HuH-7 (cell line): ENCODE measurements around the gene MPZL1.
A peak's percentile ranks its signal among the peaks of the same experiment; 100 is the strongest.
"Not testable (repeated sequence)": the region's sequence is repeated elsewhere in the genome, so short reads cannot be mapped to it uniquely, and the experiment has no call there.

Experiments
- DNase-seq: peaks from one replicate; pipeline ENCODE4 v3.0.0; 2011; ENCODE audit warnings: low spot score

MPZL1 gene

DNA sequence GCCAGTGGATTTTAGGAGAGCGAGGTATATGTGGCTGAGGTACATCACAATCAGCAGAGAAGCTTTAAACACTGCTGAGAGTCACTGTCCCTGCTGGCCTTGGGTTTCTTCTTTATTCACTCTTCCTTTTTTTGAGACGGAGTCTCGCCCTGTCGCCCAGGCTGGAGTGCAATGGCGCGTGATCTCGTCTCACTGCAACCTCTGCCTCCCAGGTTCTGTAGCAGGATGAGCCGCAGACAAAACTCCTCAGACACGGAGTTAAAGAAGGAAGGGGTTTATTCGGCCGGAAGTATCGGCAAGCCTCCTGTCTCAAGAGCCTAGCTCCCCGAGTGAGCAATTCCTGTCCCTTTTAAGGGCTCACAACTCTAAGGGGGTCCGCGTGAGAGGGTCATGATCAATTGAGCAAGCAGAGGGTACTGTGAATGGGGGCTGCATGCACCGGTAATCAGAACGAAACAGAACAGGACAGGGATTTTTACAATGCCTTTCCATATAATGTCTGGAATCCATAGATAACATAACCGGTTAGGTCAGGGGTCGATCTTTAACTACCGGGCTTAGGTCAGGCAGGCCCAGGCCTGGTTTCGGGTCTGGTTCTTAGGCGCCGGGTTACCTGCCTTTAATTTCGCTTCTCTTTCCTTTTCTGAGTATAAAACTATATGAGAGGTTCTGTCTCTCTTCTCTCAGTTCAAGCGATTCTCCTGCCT is 1.9 kb upstream of the MPZL1 start:
- not testable (repeated sequence) for DNase-seq

DNA sequence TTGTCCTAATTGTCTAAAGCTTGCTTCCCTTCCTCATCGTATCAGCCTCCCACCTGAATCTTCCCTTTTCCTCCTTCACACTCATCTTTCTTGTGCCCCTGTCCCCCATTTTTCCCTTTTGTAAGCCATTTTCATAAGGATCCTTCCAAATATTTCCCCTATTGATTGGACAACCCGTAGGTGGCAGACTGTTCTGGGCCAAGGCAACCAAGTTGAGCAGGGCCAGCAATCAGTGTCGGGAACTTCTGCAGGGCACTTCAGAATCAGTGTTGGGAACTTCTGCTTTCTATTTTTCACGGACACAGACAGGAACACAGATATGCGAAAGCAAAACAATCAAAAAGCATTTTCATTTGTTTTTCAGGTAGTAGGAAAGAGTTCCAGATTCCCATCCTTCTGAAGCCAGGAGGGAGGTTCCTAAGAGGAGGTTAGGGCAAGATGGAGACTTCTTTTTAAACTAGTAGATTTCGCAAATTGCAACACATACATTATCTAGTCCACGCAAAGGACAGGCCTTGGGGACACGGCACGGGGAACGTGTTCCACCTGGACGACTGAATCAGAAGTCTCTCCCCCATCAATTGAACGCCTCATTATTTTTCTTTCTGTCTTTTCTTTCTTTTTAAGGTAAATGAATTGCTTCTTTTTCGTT is 691 bp upstream of the MPZL1 start:
- DNase-seq: peak; percentile 36

DNA sequence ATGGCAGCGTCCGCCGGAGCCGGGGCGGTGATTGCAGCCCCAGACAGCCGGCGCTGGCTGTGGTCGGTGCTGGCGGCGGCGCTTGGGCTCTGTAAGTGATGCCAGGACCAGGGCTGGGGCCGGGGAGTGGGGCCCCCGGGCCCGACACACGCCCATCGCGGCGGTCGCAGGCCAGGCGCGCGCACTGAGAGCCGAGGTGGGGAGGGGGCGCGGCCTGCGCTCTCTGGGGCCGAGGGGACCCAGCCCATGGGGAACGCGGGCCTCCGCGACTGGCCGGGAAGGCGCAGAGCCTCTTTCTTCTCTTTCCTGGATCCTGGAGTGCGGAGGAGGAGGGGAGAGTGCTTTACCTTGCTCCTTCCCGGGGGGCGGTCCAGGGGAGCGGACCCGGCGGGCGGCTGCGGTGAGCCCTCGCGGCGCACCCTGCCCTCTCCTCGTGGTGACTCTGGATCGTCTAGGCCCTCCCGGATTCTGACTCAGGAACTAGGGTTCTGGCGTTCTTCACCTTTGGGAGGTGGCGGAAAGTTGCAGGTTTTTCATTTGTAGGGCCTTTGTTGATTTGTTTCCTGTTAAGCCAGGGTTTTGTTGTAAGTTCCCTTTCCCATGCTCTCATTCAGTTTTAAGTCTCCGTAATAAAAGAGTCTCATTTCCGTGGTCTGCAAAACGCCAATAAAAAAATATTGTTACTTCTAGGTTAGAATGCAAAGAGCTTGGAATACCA is 529 bp downstream of the MPZL1 start:
- DNase-seq: peak; percentile 30

DNA sequence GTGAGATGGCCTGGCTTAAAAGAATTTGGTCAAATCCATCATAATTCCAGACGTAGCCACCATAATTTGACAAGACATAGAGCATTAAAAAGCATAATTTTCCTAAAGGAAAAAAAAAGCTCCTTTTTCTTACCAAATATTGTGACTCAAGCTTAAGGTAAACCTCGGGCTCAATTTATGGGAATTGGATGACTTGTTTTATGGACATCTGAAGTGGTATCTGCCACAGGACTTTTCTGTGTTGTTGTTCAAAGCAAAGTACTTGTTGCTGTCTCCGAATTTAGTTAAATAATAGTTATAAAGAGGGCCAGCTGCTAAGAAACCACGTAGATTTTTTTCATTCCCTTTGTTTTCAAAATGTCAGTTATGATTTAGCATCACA is 1.1 kb downstream of the MPZL1 start:
- DNase-seq: no peak

DNA sequence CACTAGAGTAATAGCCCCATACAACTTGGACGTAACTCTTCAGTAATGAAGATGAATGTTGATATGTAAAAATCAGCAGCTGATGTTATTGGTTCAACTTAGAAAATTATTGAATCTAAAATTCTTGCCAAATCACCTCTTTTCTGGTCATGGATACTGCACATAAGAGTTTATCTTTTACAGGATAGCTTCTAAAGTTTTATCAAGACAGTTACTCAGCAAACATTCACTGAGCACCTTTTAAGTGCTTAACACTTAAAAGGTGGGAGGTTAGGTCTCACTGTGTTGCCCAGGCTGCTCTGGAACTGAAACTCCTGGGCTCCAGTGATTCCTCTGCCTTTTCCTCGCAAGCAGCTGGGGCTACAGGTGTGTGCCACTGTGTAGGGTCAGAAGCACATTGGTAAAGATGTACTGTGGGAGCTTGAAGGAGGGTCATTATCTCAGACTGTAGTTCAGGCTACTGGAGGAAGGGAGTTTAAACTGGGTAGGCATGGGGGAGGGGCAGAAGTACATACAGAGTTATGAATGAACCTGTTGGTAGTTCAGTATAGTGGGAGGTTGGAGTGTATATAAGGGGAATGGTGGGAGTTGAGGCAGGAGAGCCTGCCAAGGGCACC is 2.0 kb downstream of the MPZL1 start:
- no peak for DNase-seq

DNA sequence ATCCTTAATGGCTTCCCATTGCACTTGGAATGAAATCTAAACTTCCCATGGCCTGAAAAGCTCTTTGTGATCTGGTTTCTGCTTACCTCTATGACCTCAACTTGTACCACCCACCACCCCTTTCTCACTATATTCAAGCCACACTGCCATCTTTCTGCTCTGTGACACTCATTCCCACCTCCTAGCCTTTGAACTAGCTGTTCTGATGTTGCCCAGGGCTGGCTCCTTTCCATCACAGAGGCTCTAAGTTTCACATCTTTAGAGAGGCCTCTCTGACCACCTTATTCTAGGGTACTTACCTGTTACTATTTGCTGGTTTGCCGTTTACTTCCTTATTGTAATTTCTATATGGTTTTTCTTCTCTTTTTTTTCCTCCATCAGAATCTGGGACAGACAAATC is 4.2 kb downstream of the MPZL1 start:
- no peak for DNase-seq

DNA sequence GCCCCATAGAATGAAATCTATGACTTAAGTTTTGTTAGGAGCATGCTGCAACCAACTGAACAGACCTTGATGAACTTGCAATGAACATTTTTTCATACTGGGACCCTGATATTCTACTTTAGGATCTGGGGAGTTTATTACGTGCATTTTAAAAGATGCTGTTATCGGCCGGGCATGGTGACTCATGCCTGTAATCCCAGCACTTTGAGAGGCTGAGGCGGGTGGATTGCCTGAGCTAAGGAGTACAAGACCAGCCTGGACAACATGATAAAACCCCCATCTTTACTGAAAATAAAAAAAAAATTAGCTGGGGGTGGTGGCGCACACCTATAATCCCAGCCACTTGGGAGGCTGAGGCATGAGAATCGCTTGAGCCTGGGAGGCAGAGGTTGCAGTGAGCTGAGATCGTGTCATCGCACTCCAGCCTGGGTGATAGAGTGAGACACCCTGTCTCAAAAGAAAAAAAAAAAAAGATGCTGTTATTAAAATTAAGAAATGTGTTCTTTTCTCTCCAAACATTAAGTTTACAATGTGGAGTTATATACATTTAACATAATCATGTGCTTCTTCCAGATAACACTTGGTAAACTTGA is 7.1 kb downstream of the MPZL1 start:
- no peak for DNase-seq

DNA sequence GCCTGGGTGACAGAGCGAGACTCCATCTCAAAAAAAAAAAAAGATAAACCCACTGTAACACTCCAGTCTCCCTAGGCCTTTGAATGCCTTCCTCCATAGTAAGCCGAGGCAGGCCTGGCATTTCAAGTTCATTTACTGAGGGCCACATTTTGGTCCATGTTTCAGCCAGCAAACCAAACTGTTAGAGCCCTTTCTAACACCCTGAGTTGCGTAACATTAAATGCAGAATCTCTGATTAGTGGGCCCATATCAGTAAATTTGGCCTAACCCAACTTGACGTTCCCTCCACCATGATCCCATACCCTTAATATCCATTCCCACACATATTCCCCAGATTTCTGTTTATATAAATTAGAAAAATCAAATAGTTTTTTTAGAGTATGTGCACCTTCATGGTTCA is 12.4 kb downstream of the MPZL1 start:
- DNase-seq: no peak

DNA sequence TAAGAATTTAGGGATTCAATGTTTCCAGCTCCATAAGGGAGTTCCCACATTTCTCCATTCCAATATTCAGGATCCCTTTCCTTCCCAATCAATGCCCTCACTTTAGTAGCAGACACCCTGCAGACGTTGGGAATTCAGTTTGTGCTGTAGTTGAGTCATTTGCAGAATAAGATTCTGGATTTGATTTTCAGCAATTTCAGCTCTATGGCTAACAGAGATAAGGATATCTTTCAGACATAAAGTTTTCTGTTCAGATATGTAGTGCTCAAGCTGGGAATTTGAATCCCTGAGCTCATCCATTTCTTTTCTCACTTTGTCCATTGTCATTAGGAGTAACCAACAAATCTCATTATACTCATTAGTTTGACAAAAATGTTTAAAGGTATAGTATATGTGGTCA is 13.1 kb downstream of the MPZL1 start:
- no peak for DNase-seq

DNA sequence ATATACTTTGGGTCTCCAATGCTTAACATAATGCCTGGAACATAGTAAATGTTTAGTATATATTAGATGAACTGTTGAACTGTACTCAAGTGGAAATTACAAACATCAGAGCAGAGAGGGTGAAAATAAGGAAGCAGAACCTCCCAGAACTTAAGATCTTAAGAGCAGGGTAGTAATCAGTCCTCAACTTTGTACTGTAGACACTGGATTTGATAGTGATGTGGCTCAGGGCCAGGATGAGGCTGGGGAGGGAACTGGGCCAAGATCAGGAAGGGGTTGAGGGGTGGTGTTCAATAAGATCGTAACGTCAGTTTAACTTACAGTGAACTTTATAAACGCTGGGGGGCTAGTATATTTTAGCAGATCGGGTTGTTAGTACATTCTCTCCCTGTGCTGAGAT is 15.4 kb downstream of the MPZL1 start:
- DNase-seq: no peak

DNA sequence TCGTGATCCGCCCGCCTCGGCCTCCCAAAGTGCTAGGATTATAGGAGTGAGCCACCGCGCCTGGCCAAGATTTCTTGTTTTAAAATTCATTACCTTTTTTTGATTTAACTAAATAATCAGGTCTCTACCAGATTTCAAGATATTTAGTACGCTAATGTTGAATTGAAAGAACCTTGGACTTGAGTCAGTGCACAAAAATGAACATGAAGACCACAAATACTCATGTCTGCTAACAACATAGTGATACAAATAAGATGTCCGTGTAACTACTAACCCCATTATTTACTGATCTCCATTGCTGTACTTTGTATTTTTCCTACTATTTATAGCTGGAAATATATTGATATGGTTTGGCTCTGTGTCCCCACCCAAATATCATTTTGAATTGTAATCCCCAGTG is 16.4 kb downstream of the MPZL1 start:
- no peak for DNase-seq

DNA sequence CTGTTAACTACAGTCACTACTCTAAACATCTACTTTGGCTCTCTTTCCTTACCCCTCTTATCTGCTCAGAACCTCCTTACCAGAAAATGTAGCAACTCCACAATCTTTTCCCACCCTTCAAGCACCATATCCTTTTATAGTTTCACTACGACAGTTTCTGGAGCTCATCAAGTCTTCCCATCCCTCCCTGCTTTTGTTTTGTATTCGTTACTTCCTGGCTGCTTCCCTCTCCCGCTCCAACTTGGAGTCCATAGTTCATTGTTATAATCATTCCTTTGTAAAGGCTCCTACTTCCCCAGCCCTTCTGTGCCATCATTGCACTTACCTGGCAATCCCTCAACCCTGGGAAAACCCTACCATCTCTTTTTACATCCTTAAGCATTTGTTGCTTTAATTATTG is 18.0 kb downstream of the MPZL1 start:
- no peak for DNase-seq

DNA sequence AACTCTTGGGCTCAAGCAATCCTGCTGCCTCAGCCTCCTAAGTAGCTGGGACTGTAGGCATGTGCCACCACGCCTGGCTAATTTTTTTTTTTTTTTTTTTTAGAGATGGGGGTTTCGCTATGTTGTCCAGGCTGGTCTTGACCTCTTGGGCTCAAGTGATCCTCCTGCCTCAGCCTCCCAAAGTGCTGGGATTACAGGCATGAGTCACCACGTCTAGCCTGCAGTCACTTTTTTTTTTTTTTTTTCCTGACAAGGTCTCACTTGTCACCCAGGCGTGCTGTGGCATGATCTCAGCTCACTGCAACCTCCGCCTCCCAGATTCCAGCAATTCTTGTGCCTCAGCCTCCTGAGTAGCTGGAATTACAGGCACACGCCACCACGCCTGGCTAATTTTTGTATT is 19.3 kb downstream of the MPZL1 start:
- DNase-seq: not testable (repeated sequence)

DNA sequence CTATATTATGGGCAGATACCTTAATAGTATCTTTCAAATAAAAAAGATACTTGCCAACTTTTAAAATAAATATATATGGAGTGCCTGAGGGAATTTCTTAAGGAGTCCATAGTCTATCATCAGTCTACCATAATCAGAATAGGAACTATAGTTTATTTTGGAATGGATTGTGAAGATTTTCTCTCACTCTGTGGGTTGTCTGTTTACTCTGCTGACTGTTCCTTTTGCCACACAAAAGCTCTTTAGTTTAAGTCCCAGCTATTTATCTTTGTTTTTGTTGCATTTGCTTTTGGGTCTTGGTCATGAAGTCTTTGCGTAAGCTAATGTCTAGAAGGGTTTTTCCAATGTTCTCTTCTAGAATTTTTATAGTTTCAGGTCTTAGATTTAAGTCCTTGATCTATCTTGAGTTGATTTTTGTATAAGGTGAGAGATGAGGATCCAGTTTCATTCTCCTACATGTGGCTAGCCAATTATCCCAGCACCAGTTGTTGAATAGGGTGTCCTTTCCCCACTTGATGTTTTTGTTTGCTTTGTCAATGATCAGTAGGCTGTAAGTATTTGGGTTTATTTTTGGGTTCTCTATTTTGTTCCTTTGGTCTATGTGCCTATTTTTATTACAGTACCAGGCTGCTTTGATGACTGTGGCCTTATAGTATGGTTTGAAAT is 20.7 kb downstream of the MPZL1 start:
- not testable (repeated sequence) for DNase-seq

DNA sequence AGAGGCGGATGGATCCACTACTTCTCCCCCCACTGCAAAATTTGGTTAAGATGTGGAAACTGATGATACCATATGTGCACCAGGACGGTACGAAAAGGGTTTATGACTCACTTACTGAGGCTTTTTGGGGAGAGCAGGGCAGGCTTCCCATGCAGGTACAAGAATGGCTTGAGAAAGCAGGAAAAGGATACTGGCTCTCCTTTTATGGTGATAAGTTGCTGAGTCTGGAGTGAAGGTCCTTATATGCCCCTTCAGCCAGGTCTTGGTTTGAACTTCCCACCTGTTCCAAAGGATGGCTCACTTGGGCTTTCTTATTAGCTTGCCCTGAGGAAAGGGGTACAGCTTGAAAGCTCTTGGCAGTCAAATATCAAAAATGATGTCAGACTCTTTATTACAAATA is 23.1 kb downstream of the MPZL1 start:
- DNase-seq: no peak

DNA sequence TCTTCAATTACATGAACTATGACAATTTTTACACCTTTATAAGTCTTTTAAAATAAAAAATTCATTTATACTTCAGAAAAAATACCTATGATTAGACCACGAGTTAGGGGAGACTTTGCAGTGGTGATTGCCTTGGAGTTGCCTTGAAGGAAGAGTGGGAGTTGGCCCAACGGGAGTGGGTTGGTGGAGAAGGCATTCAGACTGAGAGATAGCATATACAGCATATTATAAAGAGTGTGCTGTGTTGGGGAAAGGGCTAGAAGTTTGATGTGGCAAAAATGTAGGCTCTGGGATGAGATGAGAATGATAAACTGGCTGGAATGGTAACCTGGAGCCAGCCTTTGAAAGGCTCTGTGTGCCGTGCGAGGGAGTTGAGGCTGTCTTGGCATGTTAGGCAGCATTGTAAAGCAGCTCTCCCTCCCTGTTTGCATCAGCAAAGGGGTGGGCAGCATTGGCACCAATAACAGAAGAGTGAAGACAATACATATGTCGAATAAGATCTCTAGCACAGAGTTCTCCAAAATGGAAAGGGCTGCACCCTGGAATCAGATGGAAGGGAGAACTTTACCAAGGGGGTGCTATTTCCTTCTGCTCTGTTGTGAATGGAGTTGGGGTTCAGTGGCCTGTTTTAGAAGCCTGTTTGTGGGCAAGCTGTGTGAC is 24.4 kb downstream of the MPZL1 start:
- DNase-seq: no peak

DNA sequence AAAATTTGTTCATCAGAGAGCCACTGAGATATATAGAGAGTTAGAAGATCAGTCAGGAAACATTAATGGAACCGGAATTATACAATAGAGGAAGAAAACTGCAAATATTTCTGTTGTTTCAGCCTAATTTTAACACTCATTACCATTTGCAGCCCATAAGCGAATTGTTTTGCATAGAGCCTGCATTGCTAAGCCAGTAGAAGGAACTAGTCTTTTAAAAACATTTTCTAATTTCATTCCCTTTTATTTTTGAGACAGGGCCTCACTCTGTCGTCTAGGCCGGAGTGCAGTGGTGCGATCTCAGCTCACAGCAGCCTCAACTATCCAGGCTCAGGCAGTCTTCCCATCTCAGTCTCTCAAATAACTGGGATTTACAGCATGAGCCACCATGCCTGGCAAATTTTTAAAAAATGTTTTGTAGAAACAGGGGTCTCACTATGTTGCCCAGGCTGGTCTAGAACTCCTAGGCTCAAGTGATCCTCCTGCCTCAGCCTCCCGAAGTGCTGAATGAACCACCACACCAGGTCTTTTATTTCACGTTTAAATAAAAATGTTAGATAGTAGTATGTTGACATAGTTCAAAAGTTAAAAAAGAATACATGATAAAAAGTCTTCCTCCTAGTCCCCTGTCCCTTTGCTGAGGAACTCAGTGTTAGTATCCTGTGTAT is 25.3 kb downstream of the MPZL1 start:
- no peak for DNase-seq

DNA sequence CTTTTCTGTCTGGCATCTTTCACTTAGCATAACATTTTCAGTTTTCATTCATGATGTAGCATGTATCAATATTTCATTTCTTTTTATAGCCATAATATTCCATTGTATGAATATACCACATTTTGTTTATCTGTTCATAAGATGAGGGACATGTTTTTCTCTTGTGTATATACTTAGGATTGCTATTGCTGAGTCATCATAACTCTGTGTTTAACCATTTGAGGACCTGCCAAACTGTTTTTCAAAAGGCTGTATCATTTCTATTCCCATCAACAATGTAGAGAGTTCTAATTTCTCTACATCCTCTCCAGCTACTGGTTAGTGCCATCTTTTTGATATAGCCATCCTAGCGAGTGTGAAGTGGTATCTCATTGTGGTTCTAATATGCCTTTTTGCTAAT is 26.2 kb downstream of the MPZL1 start:
- DNase-seq: no peak

DNA sequence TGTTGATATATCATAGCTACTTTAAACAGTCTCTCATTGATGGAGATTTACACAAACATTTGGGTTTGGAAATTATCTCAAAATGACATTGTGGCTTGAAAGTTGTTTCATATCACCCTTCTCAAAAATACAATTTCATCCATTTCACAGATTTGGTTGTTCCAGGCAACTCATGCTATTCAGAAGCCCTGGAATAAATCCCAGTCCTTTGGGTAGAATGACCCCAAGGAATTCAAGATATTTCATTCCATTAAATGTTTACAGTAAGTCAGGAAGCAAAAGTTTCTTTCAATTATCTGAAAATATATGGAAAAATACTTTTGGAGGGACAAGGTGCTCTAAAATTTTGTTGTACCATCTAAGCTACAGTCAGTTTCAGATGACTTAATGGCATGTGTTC is 27.1 kb downstream of the MPZL1 start:
- no peak for DNase-seq

DNA sequence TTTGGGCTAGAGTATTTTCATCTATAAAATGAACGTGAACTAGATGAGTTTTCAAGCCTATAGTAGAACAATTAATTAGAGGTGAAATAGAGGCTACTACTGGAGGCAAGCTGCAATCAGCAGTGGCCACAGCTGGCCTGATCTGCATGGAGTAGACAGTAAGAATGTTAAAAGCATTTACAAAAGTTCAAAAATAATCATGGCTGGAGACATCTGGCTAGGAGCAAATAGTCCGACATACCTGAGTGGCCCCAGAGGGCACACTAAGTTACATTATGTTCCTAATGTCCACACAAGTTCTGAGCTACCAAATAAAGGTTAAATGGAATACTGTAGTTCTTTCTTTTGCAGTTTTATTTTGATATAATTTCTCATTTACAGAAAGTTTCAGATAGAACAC is 28.0 kb downstream of the MPZL1 start:
- no peak for DNase-seq

DNA sequence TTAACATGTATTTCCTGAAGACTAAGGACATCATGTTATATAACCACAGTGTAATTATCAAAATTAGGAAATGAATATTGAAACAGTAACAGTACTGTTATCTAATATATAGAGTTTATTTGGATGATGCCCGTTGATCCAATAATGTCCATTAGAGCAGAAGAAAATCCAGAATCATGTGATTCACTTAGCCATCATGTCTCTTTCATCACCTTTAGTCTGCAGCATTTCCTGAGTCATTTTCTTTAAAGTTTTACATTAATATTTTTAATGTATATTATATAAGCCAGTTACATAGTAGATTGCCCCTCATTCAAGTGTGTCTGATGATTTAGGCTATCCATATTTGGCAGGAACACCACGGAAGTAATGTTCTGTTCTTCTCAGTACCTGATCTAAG is 28.9 kb downstream of the MPZL1 start:
- DNase-seq: no peak
